Urinary bladder (tissue), 4 donors: ENCODE results near the gene MRPL20. TPM values are rescaled to one million over a fixed set of nuclear protein-coding genes. Genes with fewer than 3 reads are reported as not detected.
A peak's percentile ranks its signal among the peaks of the same experiment; 100 is the strongest.
"Not testable (repeated sequence)": the region's sequence is repeated elsewhere in the genome, so short reads cannot be mapped to it uniquely, and the experiment has no call there.

ENCODE experiments used
- DNase-seq: peaks from one replicate; pipeline ENCODE4 v3.0.0-alpha.2; 2015; ENCODE audit errors: extremely low spot score
- H3K27ac ChIP-seq: one replicate; pipeline ENCODE4 v1.5.1; 2013; ENCODE audit warnings: low read depth, mild to moderate bottlenecking, moderate library complexity
- H3K36me3 ChIP-seq: one replicate; pipeline ENCODE4 v1.6.1; 2013; ENCODE audit warnings: mild to moderate bottlenecking, moderate library complexity; ENCODE audit not compliant: insufficient read depth
- H3K4me1 ChIP-seq: one replicate; pipeline ENCODE4 v1.6.1; 2013; ENCODE audit warnings: mild to moderate bottlenecking, moderate library complexity; ENCODE audit not compliant: insufficient read depth
- H3K4me3 ChIP-seq: one replicate; pipeline ENCODE4 v1.5.1; 2013; ENCODE audit warnings: low read depth, low read length
- WGBS: extraction: QIAGEN DNeasy Blood & Tissue Kit; methylation state at CpG from one replicate; pipeline ENCODE4 v1.1.7; 2013; 5-methylcytosine and 5-hydroxymethylcytosine counted together
- polyA plus RNA-seq: library from polyadenylated mRNA; stranded (reverse); fragments of 200-250 nt; gene quantifications from one replicate; pipeline ENCODE4 v1.2.3, GENCODE V29; 2013
- total RNA-seq: library from RNA; depleted of rRNA; stranded (reverse); fragments of >200 nt; gene quantifications from one replicate; pipeline ENCODE4 v1.2.3, GENCODE V29; 2014
- donor health status: healthy with polysubstance abuse.
- donor health status: healthy.

The MRPL20 gene
- total and polyA plus RNA-seq, 2 donors: 55.1 to 183 TPM

DNA sequence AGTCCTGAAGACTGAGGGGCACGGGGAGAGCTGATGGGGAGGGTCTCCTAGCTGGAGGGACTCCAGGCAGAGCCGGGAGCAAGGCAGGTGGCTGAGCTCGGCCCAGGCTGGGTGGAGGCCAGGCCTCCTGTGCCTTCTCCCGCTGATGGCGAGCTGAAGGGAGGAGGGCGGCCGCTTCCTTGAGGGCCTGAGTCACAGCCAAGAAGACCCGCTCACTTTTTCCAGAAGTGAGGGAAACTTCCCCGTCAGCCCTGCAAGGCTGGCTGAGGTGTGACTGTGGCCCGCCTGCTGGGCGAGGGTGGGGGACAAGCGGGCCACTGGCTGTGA lies 26.7 kb upstream of the MRPL20 start:
- Histone ChIP-seq H3K36me3 (no peaks in the 10 kb centered on the region), H3K4me1 (no peaks in the 10 kb centered on the region), H3K27ac (peak overlapping the region; percentile 95), H3K4me3 (no peak overlapping the region)
- DNase-seq: no peak
- 12% methylated on average over 12 of the region's 12 CpGs for whole genome bisulfite sequencing

DNA sequence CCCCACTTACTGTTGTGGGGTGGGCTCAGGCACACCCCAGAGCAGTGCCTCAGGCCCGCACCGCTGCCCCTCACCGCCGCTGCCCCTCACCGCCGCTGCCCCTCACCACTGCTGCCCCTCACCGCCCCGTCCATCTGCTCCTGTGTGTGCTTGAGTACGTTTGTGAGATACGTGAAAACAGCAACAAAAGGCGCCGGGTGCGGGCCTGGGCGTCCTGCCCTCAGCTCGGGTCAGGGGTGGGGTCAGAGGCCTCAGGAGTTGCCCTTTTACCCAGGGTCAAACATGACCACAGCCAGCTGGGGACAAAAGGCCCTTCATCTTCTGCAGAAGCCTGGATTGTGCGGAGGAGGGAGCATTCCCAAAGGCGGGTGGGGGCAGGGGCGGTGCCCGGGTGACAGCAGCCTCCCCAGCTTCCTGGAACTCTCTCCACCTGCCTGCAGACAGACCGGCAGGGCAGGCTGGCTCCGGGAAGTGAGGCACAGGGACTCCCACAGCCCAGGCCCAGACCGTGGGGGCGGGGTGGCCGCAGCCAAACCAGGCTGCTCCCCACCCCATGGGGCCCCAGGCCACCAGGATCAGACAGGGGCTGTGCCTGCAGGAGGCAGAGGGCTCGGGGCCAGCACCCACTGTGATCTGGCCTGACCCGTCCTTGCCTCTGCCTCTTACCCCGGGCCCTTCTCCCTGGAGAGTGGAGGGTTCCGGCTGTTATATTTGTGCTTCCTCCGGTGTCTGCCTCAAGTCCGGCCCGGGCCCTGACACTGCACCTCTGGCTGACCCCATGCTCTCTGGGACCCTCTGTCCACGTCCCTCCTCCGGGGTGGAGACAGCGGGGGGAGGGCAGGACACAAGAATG lies 26.1 kb upstream of the MRPL20 start:
- peak overlapping the region; percentile 95 for H3K27ac ChIP-seq
- H3K4me3 ChIP-seq: no peak overlapping the region
- no peaks in the 10 kb centered on the region for H3K36me3 ChIP-seq
- DNase-seq: no peak
- H3K4me1 ChIP-seq: no peaks in the 10 kb centered on the region
- WGBS: 41% methylated on average over 34 of the region's 34 CpGs

DNA sequence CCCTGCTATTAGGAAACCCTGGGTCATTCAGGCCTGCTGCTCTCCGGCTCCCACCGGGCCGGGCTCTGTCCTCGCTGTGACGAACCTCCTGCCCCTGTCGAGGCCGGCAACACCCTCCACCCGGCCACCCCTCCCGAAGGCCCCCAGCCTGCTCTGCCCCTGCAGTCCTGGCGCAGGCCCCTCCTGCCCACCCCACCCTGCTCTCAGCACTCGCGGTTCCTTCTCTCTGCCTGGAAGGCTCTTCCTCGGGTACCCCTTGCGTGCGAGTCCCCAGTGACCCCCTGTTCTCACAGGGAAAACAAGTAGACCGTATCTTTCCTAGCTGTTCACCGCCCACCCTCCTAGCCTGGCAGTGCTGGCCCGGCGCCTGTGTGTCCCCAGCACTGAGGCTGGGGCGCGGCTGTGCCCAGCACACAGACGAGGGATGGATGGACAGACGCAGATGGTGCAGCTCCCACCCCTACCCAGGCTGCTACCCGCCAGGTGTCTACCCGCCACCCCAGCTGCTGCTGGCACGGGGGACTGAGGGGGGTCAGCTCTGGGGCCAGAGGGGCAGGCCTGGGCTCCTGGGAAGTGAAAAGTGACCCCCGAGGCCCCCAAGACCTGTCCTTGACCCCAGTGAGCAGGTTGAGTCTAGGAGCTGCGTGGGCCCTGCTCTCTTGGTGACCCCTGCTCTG lies 25.3 kb upstream of the MRPL20 start:
- no peak for DNase-seq
- H3K36me3 ChIP-seq: no peaks in the 10 kb centered on the region
- H3K27ac ChIP-seq: peak overlapping the region; percentile 95
- 56% methylated on average over 28 of the region's 28 CpGs for WGBS
- no peak overlapping the region for H3K4me3 ChIP-seq
- H3K4me1 ChIP-seq: no peaks in the 10 kb centered on the region

DNA sequence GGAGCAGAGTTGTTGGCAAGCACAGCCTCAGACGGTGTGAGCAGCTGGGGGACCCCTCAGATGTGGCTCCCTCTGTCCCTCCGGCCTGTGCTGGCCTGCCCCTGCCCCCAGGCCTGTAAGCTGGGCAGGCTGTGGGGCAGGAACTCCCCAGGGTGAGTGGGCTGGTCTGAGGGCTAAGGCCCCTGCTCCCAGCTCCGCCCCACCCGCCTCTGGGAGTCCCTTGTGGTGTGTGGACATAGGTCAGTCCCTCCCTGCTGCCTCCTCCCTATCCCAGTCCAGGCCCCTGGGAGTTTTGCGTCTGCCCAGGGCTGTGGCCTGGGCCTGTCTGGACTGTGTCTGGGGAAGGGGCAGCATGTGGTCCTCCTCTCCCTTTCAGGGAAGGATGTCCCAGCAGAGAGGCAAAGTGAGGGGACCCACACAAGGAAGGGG lies 24.8 kb upstream of the MRPL20 start:
- WGBS: 33% methylated on average over 5 of the region's 5 CpGs
- Histone ChIP-seq H3K27ac (peak overlapping the region; percentile 95), H3K36me3 (no peaks in the 10 kb centered on the region), H3K4me3 (no peak overlapping the region), H3K4me1 (no peaks in the 10 kb centered on the region)
- DNase-seq: no peak

DNA sequence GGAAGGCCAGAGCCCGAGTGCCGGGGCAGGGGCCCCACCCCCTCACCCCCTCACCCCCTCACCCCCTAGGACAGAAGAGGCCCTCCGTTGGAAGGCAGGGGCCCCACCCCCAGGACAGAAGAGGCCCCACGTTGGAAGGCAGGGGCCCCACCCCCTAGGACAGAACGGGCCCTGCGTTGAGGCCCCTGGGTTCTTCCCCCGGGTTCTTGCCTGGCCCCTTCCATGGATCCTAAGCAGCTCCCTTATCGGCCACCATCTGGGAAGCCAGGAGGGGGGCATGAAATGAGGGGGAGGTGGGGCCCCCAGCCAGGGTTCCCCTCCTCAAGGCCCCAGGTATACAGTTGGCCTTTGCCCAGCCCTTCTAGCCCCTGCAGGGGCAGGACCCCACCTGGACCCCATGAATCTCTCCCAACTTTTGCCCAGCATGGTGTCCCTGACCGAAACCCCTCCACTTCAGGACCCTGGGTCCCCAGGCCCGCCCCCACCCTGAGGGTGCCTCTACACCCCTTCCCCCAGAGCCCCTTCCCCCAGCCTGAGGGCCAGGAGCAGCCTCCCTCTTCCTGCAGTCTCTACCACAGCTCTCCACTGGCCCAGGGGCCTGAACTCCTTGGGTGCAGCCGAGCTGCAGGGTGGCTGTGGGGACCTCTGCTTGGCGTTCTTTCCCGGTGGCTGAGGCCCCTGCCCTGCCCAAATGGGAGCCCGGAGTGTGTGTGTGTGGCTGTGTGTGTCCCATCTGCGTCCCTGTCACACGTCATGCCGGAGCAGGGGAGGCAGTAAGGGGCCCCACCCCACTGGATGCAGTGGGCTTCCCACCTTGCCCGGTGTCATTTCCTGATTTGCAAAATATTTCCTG lies 24.1 kb upstream of the MRPL20 start:
- no peaks in the 10 kb centered on the region for H3K36me3 ChIP-seq
- 43% methylated on average over 18 of the region's 18 CpGs for WGBS
- H3K4me3 ChIP-seq: no peak overlapping the region
- H3K4me1 ChIP-seq: no peaks in the 10 kb centered on the region
- no peak for DNase-seq
- peak overlapping the region; percentile 95 for H3K27ac ChIP-seq

DNA sequence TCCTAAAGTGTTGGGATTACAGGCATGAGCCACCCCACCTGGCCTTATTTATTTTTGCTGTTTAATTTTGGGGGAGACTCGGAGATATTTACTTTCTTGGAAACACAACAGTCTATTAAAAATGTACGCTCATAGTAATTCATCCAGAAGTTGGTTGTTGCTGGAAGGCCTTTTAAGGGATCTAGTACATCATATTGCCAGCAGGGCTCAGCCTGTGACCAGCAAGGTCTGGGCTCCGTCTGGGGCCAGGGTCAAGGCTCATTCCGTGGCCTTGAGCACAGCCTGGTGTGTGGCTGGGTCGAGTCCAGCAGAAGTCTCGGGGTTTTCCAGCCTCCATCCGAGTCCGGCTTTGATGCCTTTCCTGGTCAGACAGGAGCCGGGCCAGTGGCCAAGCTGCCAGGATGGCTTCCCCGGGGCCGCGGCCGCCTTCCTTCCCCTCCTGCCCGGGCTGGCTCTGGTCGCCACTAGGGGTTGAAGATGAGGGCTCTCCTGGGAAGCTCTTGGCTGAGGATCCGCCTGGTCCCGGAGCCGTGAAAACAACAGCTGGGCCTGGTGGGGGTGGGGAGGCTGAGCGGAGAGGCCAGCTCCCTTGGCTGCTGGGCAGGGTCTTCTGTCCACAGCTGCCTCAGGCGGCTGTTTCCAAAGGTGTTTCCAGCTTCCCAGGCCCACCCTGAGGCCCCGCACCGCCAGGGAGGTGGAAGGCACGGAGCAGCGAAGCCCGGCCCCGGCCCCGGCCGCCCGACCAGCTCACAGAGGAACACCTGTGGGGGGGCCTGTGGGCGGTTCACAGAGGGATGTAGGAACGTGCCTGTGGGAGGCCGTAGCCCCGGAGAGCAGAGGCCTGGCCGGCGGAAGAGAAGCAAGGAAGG lies 23.3 kb upstream of the MRPL20 start:
- H3K27ac ChIP-seq: peak overlapping the region; percentile 92
- no peak overlapping the region for H3K4me3 ChIP-seq
- DNase-seq: no peak
- H3K36me3 ChIP-seq: no peaks in the 10 kb centered on the region
- WGBS: 10% methylated on average over 35 of the region's 35 CpGs
- no peaks in the 10 kb centered on the region for H3K4me1 ChIP-seq

DNA sequence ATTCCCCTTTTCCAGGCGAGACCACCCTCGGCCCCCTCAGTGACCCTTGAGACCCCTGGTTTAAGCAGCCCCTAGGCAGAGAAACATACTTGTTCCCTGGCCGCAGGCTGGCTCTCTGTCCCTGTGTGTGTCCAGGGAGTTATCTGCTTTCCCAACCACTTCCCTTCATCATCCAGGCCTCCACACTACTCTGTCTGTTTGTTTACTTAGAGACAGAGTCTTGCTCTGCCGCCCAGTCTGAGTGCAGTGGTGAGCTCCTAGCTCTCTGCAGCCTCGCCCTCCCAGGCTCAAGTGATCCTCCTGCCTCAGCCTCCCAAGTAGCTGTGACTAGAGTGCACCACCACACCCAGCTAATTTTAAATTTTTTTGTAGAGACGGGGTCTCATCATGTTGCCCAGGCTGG lies 22.6 kb upstream of the MRPL20 start:
- H3K4me1 ChIP-seq: no peaks in the 10 kb centered on the region

DNA sequence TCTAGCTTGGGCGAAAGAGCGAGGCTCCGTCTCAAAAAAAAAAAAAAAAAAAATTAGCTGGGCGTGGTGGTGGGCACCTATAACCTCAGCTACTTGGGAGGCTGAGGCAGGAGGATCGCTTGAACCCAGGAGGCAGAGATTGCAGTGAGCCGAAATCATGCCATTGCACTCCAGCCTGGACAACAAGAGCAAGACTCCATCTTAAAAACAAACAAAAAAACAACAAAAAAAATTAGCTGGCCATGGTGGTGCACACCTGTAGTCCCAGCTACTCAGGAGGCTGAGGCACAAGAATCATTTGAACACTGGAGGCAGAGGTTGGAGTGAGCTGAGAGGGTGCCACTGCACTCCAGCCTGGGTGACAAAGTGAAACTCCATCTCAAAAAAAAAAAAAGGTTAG lies 21.9 kb upstream of the MRPL20 start:
- not testable (repeated sequence) for H3K4me3 ChIP-seq, H3K27ac ChIP-seq, H3K4me1 ChIP-seq, DNase-seq, H3K36me3 ChIP-seq
- WGBS: 89% methylated on average over 6 of the region's 6 CpGs

More for the DNA sequence above, 22.6 kb upstream of the MRPL20 start:
- H3K27ac ChIP-seq: peak overlapping the region; percentile 11
- WGBS: 45% methylated on average over 6 of the region's 6 CpGs
- no peak for DNase-seq
- no peak overlapping the region for H3K4me3 ChIP-seq
- H3K36me3 ChIP-seq: no peaks in the 10 kb centered on the region

DNA sequence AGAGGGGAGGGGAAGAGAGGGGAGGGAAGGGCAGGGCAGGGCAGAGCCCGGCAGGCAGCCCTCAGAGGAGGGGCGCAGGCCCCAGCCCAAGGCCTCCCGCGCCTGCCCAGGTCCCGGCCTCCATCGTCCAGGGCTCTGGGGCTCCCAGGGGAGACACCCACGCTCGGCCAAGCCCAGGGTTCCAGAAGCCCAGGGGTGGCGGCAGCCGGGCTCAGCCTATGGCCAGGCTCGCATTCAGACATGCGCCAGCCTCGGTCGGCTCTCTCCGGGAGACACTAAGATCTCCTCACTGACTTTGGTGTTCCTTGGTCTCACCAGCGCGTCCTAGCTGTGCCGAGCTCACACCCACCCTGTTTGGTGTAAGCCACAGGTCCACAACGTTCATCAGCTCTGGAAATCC lies 21.1 kb upstream of the MRPL20 start:
- 77% methylated on average over 19 of the region's 19 CpGs for WGBS
- no peak overlapping the region for H3K4me3 ChIP-seq
- no peak for DNase-seq
- H3K36me3 ChIP-seq: no peaks in the 10 kb centered on the region
- H3K4me1 ChIP-seq: no peaks in the 10 kb centered on the region
- no peak overlapping the region for H3K27ac ChIP-seq

DNA sequence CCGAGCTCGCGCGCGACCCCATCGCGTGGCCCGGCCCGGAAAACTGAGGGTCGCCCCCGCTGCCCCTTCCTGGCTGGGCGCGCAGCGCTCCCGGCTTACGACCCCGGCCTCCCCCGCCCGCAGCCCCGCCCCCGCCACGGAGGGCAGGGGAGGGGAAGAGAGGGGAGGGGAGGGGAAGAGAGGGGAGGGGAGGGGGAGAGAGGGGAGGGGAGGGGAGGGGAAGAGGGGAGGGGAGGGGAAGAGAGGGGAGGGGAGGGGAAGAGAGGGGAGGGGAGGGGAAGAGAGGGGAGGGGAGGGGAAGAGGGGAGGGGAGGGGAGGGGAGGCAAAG lies 20.7 kb upstream of the MRPL20 start:
- no peak overlapping the region for H3K27ac ChIP-seq
- WGBS: 1% methylated on average over 20 of the region's 22 CpGs
- DNase-seq: no peak
- no peaks in the 10 kb centered on the region for H3K4me1 ChIP-seq
- H3K4me3 ChIP-seq: peak overlapping the region; percentile 51
- H3K36me3 ChIP-seq: no peaks in the 10 kb centered on the region

DNA sequence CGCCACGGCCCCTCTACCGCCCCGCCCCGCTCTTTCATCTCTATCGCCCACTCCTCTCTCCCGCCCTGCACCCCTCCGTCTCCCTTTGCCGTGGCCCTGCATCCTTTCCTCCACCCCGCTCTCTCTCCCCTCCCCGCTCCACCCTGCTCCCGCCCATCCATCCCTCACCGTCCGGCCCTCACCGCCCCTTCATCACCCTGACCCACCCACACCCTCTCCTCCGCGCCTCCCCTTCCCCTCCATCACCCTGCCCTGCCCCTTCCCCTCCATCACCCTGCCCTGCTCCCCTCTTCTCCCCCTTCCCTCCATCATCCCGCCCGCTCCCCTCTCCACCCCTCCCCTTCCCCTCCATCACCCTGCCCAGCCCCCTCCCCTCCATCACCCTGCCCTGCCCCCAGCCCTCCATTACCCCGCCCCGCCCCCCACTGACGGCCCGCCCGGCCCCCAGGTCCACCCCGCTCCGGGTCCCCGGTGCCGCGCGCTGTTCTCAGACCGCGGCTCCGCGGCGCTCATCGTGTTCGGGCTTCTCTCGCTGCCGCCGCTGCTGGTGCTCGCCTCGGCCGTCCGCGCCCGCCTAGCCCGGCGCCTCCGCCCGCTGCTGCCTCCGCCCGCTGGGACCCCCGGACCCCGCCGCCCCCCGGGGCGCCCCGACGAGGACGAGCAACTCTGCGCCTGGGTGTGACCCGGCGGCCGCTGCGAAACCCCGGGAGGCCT lies 20.2 kb upstream of the MRPL20 start:
- no peaks in the 10 kb centered on the region for H3K36me3 ChIP-seq
- peak overlapping the region; percentile 51 for H3K4me3 ChIP-seq
- WGBS: 8% methylated on average over 66 of the region's 66 CpGs
- no peaks in the 10 kb centered on the region for H3K4me1 ChIP-seq
- no peak overlapping the region for H3K27ac ChIP-seq
- no peak for DNase-seq

DNA sequence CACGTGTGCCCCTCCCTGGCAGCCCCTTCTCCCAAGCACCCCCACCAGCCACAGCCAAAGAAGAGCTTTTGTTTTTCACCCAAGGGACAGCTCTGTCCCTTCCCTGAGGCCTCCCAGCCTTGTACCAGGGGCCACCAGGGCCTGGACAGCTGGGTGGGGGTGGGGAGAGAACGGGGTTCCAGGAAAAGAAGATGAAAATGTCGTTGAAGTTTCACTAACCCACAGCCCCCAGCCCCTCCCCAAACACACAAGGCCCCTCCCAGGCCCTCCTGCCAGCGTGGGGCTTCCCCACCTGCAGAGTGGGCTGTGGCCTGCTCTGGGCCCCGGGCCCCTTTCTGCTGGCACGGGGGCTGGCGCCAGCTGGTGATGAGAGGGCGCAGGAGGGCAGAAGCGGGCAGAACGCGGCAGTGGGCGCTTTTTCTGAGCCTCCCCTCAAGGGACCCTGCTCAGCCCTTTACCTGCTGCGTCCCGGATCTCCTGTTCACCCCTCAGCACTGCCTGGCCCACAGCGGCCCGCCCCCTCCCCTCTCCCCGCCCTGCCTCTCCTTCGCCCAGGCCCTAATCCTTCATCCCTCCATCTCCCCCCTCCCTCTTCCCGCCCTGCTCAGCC lies 19.5 kb upstream of the MRPL20 start:
- Histone ChIP-seq H3K4me1 (no peaks in the 10 kb centered on the region), H3K36me3 (no peaks in the 10 kb centered on the region), H3K27ac (no peak overlapping the region), H3K4me3 (no peak overlapping the region)
- 49% methylated on average over 18 of the region's 19 CpGs for WGBS
- no peak for DNase-seq
